HFF-Myc (cell line): ENCODE data around the gene DDC.
A peak's percentile ranks its signal among the peaks of the same experiment; 100 is the strongest.
"Not testable (repeated sequence)": the region's sequence is repeated elsewhere in the genome, so short reads cannot be mapped to it uniquely, and the experiment has no call there.

Source experiments
- DNase-seq: peaks from one replicate; pipeline ENCODE4 v3.0.0-alpha.2; 2011; ENCODE audit warnings: low read depth; ENCODE audit errors: extremely low read depth
- H3K4me3 ChIP-seq: replicated peaks from 2 replicates; pipeline ENCODE4 v1.5.1; 2011; ENCODE audit warnings: low read depth, mild to moderate bottlenecking, control low read depth, low read length
- CTCF ChIP-seq: IDR thresholded peaks from 2 replicates; pipeline ENCODE4 v1.5.1; 2012; ENCODE audit warnings: mild to moderate bottlenecking, low read depth, low read length, control low read depth; ENCODE audit errors: missing control alignments

DDC gene

GRCh38 chr7:50590535-50590934, 25.3 kb upstream of the DDC start:
- TF ChIP-seq CTCF: no peak
- H3K4me3 ChIP-seq: no peak overlapping the region

GRCh38 chr7:50589364-50589763, 24.2 kb upstream of the DDC start:
- DNase-seq: no peak
- H3K4me3 ChIP-seq: no peak overlapping the region
- no peak for TF ChIP-seq CTCF

More at GRCh38 chr7:50590535-50590934, 25.3 kb upstream of the DDC start:
- no peak for DNase-seq

- peak; percentile 4 for TF ChIP-seq CTCF
- DNase-seq: no peak
- H3K4me3 ChIP-seq: no peak overlapping the region
Observed at GRCh38 chr7:50588937-50589336, 23.7 kb upstream of the DDC start.

DNA sequence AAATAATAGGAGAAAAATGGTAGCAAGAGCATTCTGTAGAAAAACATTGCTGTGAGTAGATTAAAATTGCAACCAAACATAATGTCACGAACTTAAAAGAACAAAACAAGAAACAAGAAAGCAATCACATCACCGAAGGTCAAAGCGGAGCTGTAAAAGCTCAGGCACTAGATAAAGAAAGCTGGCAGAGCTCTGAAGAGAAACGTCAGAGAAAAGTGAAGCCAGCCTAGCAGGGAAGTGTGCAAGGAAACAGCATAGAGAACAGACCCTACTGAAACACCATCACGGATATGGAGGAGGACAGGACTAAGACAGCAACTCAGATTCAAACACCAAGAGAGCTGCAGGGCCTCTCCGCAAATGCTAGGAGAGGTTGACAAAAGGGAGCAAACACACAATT, 22.5 kb upstream of the DDC start:
- no peak for TF ChIP-seq CTCF
- H3K4me3 ChIP-seq: no peak overlapping the region
- DNase-seq: no peak

DNA sequence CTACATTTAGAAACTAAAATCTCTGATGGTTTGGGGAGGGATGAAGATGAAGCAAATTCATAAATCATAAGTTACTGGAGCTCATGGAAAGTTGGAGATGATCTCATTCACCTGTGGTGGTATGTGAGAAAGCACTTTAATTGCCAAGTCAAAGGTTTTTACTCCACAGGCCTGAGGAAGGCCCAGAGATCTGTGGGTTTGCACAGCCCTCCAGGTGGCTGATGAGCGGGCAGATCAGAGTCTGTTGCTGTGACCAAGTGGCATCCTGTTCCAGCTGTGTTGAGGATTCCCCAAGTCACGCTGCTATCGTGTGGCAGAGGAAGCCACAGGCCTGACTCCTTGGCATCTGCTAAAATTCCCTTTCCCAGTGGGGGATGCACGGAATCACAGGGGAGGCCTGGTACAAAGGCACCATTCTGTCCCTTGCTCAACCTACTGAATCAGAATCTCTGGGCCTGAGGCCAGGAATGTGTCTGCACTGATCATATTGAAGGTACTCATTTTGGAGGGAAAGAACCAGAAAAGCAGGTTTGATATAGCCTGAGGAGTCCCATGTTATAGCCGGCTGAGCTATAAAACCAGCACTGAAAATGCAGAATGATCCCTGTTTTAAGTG, 19.7 kb upstream of the DDC start:
- TF ChIP-seq CTCF: no peak
- DNase-seq: no peak
- no peak overlapping the region for H3K4me3 ChIP-seq

GRCh38 chr7:50584386-50584785, 19.2 kb upstream of the DDC start:
- no peak for DNase-seq
- no peak for TF ChIP-seq CTCF
- H3K4me3 ChIP-seq: no peak overlapping the region

DNA sequence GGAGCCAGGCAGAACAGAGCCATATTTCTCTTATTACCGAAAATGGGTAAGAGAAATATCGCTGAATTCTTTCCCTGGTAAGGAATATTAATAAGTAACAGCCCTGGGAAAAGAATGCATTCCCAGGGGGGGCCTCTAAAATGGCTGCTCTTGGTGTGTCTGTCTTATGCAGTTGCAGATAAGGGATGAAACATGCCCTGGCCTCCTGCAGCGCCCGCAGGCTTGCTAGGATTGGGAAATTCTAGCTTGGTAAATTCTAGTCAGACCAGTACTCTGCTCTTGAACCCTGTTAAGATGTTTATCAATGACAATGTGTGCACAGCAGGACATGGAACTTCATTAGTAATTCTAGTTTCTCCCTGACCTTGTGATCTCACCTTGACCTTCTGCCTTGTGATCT, 18.1 kb upstream of the DDC start:
- not testable (repeated sequence) for DNase-seq, H3K4me3 ChIP-seq

DNA sequence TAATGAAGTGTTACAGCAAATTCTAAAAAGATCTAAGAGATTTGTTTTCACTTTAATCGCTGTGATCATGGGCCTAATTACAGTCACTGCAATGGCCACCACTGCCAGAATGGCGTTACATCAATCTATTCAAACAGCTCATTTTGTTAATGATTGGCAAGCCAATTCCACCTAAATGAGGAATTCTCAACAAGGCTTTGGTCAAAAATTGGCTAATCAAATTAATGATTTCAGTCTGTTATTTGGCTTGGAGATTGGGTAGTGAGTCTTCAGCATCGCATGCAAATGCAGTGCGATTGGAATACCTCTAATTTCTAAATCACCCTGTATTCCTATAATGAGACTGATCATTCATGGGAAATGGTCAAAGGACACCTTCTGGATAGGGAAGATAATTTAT, 17.1 kb upstream of the DDC start:
- H3K4me3 ChIP-seq, DNase-seq: not testable (repeated sequence)

GRCh38 chr7:50580666-50581065, 15.5 kb upstream of the DDC start:
- not testable (repeated sequence) for H3K4me3 ChIP-seq, DNase-seq
